Smooth muscle cell (in vitro differentiated cells): Measurements from ENCODE around the gene DIDO1. TPM values are rescaled to one million over a fixed set of nuclear protein-coding genes. Genes with fewer than 3 reads are reported as not detected.

Source experiments
- DNase-seq: peaks from one replicate; lab custom pipeline; 2025; ENCODE audit not compliant: unreplicated experiment; lab: John Stamatoyannopoulos, UW
- H2AFZ ChIP-seq: fragments of 200-600 bp; sonication (generic); 2 replicates; pipeline ENCODE4 v1.6.0; 2016; ENCODE audit warnings: antibody characterized with exemption, low read depth, mild to moderate bottlenecking
- H3F3A ChIP-seq: fragments of 200-600 bp; sonication (generic); 2 replicates; pipeline ENCODE4 v1.6.0; 2017; ENCODE audit warnings: antibody characterized with exemption, low read depth
- H3K27ac ChIP-seq: fragments of 200-600 bp; sonication (generic); 2 replicates; pipeline ENCODE4 v1.5.1; 2016; ENCODE audit warnings: low read depth, mild to moderate bottlenecking
- H3K27me3 ChIP-seq: fragments of 200-600 bp; sonication (generic); 2 replicates; pipeline ENCODE4 v1.6.1; 2016; ENCODE audit warnings: low read depth, mild to moderate bottlenecking
- H3K36me3 ChIP-seq: fragments of 200-600 bp; sonication (generic); 2 replicates; pipeline ENCODE4 v1.5.1; 2016; ENCODE audit warnings: low read depth
- H3K4me1 ChIP-seq: fragments of 200-600 bp; sonication (generic); 2 replicates; pipeline ENCODE4 v1.5.1; 2016; ENCODE audit warnings: low read depth
- H3K4me2 ChIP-seq: fragments of 200-600 bp; sonication (generic); 2 replicates; pipeline ENCODE4 v1.6.0; 2016; ENCODE audit warnings: mild to moderate bottlenecking
- H3K4me3 ChIP-seq: fragments of 200-600 bp; sonication (generic); 2 replicates; pipeline ENCODE4 v1.5.1; 2016; ENCODE audit warnings: mild to moderate bottlenecking
- H3K79me2 ChIP-seq: fragments of 200-600 bp; sonication (generic); 2 replicates; pipeline ENCODE4 v1.6.0; 2016; ENCODE audit warnings: low read depth, mild to moderate bottlenecking
- H3K9ac ChIP-seq: fragments of 200-600 bp; sonication (generic); 2 replicates; pipeline ENCODE4 v1.6.0; 2016; ENCODE audit warnings: low read depth
- H3K9me3 ChIP-seq: fragments of 200-600 bp; sonication (generic); replicated peaks from 2 replicates; pipeline ENCODE4 v1.5.1; 2016; ENCODE audit warnings: low read depth
- H4K20me1 ChIP-seq: fragments of 200-600 bp; sonication (generic); 2 replicates; pipeline ENCODE4 v1.6.0; 2016; ENCODE audit warnings: low read depth
- CTCF ChIP-seq: fragments of 200-600 bp; sonication (generic); IDR thresholded peaks from 2 replicates; pipeline ENCODE4 v1.5.1; 2017; ENCODE audit warnings: borderline replicate concordance, mild to moderate bottlenecking, antibody characterized with exemption; ENCODE audit not compliant: insufficient read depth, poor library complexity, severe bottlenecking
- WGBS: methylation state at CpG from one replicate; pipeline ENCODE4 v1.1.7; 2016; ENCODE audit warnings: low lambda C conversion rate; 5-methylcytosine and 5-hydroxymethylcytosine counted together
- polyA plus RNA-seq: library from polyadenylated mRNA; unstranded; fragments of >200 nt; fragmentation: Nextera tagmentation; extraction: Ambion mirVana; gene quantifications from 2 replicates; pipeline ENCODE4 v1.2.1, GENCODE V29; 2016
- total RNA-seq: library from RNA; depleted of rRNA; stranded (reverse); fragments of >200 nt; gene quantifications from 2 replicates; pipeline ENCODE4 v1.2.3, GENCODE V29; 2014

DIDO1 gene
- total and polyA plus RNA-seq, 2 experiments from 2014 or later, result 16.0 to 25.8 TPM

GRCh38 chr20:62965363-62965771 lies 39.1 kb upstream of the DIDO1 start:
- Histone ChIP-seq H3K9me3 (no peaks in the 10 kb centered on the region), H3K79me2 (no peaks in the 10 kb centered on the region), H3K36me3 (no peaks in the 10 kb centered on the region), H4K20me1 (peaks cover 70% of the 10 kb centered on the region), H3F3A (no peaks in the 10 kb centered on the region), H3K27ac (no peak overlapping the region), H2AFZ (no peak overlapping the region), H3K27me3 (no peaks in the 10 kb centered on the region), H3K4me2 (no peak overlapping the region), H3K4me3 (no peak overlapping the region), H3K9ac (no peak overlapping the region), H3K4me1 (no peaks in the 10 kb centered on the region)
- no peak for DNase-seq
- WGBS, result 91% methylated on average over 19 of the region's 19 CpGs
- no peak for TF ChIP-seq CTCF

DNA sequence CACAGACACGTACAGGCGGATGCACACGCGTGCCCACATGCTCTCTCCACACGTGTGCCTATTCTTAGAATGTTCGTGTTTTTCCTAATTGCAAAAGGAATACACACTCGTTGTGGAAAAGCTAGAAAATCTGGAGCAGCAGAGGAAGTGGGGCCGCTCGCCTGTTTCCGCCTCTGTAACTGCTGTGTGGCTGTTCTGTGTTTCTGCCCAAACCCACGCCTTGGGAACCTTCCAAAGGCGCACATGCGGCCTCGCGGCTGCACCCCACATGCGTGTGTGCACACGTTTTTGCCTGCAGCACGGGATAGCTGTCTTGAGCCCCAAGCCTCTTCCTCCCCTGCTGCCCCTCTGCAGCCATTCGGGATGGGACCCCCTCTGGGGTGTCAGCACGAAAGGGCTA lies 38.4 kb upstream of the DIDO1 start:
- no peak for TF ChIP-seq CTCF
- H3K27me3 ChIP-seq, result no peaks in the 10 kb centered on the region
- H3F3A ChIP-seq, result no peaks in the 10 kb centered on the region
- H3K79me2 ChIP-seq, result no peaks in the 10 kb centered on the region
- H3K27ac ChIP-seq, result no peak overlapping the region
- H3K9me3 ChIP-seq, result no peaks in the 10 kb centered on the region
- no peaks in the 10 kb centered on the region for H3K4me1 ChIP-seq
- H4K20me1 ChIP-seq, result peaks cover 77% of the 10 kb centered on the region
- no peak overlapping the region for H3K9ac ChIP-seq
- no peak overlapping the region for H3K4me2 ChIP-seq
- WGBS, result 94% methylated on average over 20 of the region's 20 CpGs
- H3K36me3 ChIP-seq, result no peaks in the 10 kb centered on the region
- DNase-seq, result no peak
- no peak overlapping the region for H2AFZ ChIP-seq
- H3K4me3 ChIP-seq, result no peak overlapping the region

- H3K9me3 ChIP-seq, result no peaks in the 10 kb centered on the region
- no peak overlapping the region for H3K27ac ChIP-seq
- H3K4me2 ChIP-seq, result no peak overlapping the region
- TF ChIP-seq CTCF, result no peak
- H3K36me3 ChIP-seq, result no peaks in the 10 kb centered on the region
- no peak overlapping the region for H3K4me3 ChIP-seq
- no peaks in the 10 kb centered on the region for H3F3A ChIP-seq
- H3K4me1 ChIP-seq, result no peaks in the 10 kb centered on the region
- no peak for DNase-seq
- H3K27me3 ChIP-seq, result no peaks in the 10 kb centered on the region
- H3K79me2 ChIP-seq, result no peaks in the 10 kb centered on the region
- H3K9ac ChIP-seq, result no peak overlapping the region
- H4K20me1 ChIP-seq, result peaks cover 86% of the 10 kb centered on the region
- 98% methylated on average over 31 of the region's 32 CpGs for WGBS
- H2AFZ ChIP-seq, result no peak overlapping the region
These were observed 37.5 kb upstream of the DIDO1 start for GRCh38 chr20:62963614-62964397.

DNA sequence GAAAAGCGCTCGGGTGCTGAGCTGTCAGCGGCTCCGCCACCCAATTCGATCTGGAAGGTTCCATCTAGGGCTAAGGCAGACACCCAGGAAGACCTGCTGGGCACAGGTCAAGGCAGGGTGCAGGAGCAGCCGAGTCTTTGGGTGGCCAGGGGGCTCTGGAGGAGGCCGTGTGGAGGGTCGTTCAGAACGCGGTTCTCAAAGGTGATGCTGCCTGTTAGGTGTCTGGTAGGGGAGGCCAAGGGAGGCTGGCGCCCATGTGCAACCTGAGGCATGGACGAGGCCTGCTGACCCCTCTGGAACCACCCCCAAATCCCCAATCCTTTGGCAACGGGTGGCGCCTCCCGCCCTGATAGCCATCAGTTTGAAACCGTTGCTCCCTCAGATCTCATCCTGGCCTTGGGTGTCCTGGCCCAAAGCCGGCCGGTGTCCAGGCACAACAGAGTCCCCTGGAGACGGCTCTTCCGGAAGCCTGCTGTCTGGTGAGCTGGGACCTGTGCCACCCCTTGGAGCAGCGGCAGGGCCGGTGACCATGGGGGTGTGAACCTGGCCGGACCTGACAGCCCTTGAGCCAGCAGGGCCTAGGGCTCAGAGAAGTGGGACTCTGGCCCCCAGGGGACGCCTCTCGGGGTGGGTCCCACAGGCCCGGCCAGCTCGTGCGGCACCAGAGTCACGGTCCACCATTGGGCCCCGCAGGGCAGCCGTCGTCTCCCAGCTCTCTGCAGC lies 36.7 kb upstream of the DIDO1 start:
- Histone ChIP-seq H3K79me2 (no peaks in the 10 kb centered on the region), H3K27me3 (no peaks in the 10 kb centered on the region), H3K36me3 (no peaks in the 10 kb centered on the region), H3K9me3 (no peaks in the 10 kb centered on the region), H3K4me1 (no peaks in the 10 kb centered on the region), H3F3A (no peaks in the 10 kb centered on the region), H3K27ac (no peak overlapping the region), H4K20me1 (peaks cover 91% of the 10 kb centered on the region), H3K4me3 (no peak overlapping the region), H3K4me2 (no peak overlapping the region), H2AFZ (no peak overlapping the region), H3K9ac (no peak overlapping the region)
- DNase-seq, result no peak
- TF ChIP-seq CTCF, result no peak
- 95% methylated on average over 30 of the region's 32 CpGs for WGBS
